DOHH2 (cell line): ENCODE results near the gene PPP2R5A.

Experiments used
- H3F3A ChIP-seq: fragments of 200-600 bp; sonication (generic), shearing (Covaris generic); 2 replicates; pipeline ENCODE4 v1.6.0; 2016; ENCODE audit warnings: antibody characterized with exemption, mild to moderate bottlenecking; ENCODE audit not compliant: control insufficient read depth, insufficient read depth
- H3K27ac ChIP-seq: fragments of 200-600 bp; sonication (generic); 2 replicates; pipeline ENCODE4 v1.5.1; 2014; ENCODE audit warnings: low read depth, mild to moderate bottlenecking, low read length, moderate library complexity
- H3K27me3 ChIP-seq: fragments of 200-600 bp; sonication (generic); 2 replicates; pipeline ENCODE4 v1.6.1; 2014; ENCODE audit warnings: mild to moderate bottlenecking, low read length, mixed read lengths; ENCODE audit not compliant: control insufficient read depth
- H3K36me3 ChIP-seq: fragments of 200-600 bp; sonication (generic); 2 replicates; pipeline ENCODE4 v1.6.1; 2014; ENCODE audit warnings: mild to moderate bottlenecking, low read length, moderate library complexity, mixed read lengths; ENCODE audit not compliant: control insufficient read depth
- H3K4me1 ChIP-seq: fragments of 200-600 bp; sonication (generic); 2 replicates; pipeline ENCODE4 v1.6.1; 2014; ENCODE audit warnings: mild to moderate bottlenecking, low read length, mixed read lengths; ENCODE audit not compliant: control insufficient read depth
- H3K4me2 ChIP-seq: fragments of 200-600 bp; sonication (generic); 2 replicates; pipeline ENCODE4 v1.6.0; 2014; ENCODE audit warnings: mild to moderate bottlenecking, low read length, moderate library complexity
- H3K4me3 ChIP-seq: fragments of 200-600 bp; sonication (generic); 2 replicates; pipeline ENCODE4 v1.5.1; 2014; ENCODE audit warnings: mild to moderate bottlenecking, low read length, mixed read lengths
- H3K79me2 ChIP-seq: fragments of 200-600 bp; sonication (generic); 2 replicates; pipeline ENCODE4 v1.6.1; 2014; ENCODE audit warnings: mild to moderate bottlenecking, low read length, mixed read lengths; ENCODE audit not compliant: control insufficient read depth
- H3K9me2 ChIP-seq: fragments of 200-600 bp; sonication (generic); replicated peaks from 2 replicates; pipeline ENCODE4 v1.6.1; 2014; ENCODE audit warnings: mild to moderate bottlenecking, low read length, mixed read lengths; ENCODE audit not compliant: control insufficient read depth
- H3K9me3 ChIP-seq: fragments of 200-600 bp; sonication (generic); 2 replicates; pipeline ENCODE4 v1.6.1; 2014; ENCODE audit warnings: antibody characterized with exemption, low read length, mixed read lengths; ENCODE audit not compliant: control insufficient read depth, insufficient read depth
- H4K20me1 ChIP-seq: fragments of 200-600 bp; sonication (generic); 2 replicates; pipeline ENCODE4 v1.6.0; 2014; ENCODE audit warnings: low read depth, mild to moderate bottlenecking, antibody characterized with exemption, low read length, moderate library complexity; ENCODE audit not compliant: control insufficient read depth, insufficient read depth
- EZH2phosphoT487 ChIP-seq: fragments of 200-600 bp; sonication (generic); IDR thresholded peaks from 2 replicates; pipeline ENCODE4 v1.6.1; 2017; ENCODE audit warnings: borderline replicate concordance, mild to moderate bottlenecking, antibody characterized with exemption, low read length, moderate library complexity, mixed read lengths
- TF ChIP-seq, protein P1 (sequence below): fragments of 200-600 bp; sonication (generic); IDR thresholded peaks from one replicate; pipeline ENCODE4 v1.5.1; 2014; ENCODE audit warnings: antibody characterized with exemption, mild to moderate bottlenecking, low read depth, low read length; ENCODE audit not compliant: poor library complexity, severe bottlenecking

Gene PPP2R5A

DNA sequence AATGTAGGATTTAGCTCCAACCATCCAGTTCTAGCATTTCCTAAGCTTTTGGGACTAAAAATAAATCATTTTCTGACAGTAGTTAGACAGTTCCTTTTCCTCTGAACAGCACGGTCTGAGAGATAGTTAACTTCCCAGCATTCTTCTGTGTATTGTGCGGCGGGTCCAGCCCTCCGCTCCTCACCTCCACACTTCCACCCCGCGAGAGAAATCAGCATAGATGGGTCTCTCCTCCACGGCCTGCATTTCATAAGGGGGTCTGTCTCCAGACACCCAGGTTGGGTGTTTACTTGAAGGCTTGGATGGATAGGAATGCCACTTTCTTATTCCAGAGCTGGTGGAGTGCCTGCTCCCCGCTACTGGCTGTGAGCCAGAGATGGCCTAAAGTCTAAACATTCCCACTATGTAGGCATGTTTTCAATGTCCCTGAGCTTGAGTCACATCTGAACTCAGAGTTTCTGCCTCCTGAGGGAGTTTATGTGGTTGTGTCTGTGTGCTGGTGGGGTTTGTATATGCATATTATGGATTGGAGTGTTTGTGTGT, 38.0 kb upstream of the PPP2R5A start:
- no peaks in the 10 kb centered on the region for H3K4me1 ChIP-seq
- H3K36me3 ChIP-seq, result no peaks in the 10 kb centered on the region
- no peaks in the 10 kb centered on the region for H4K20me1 ChIP-seq
- TF ChIP-seq EZH2phosphoT487, result no peak
- TF ChIP-seq, protein P1, sequence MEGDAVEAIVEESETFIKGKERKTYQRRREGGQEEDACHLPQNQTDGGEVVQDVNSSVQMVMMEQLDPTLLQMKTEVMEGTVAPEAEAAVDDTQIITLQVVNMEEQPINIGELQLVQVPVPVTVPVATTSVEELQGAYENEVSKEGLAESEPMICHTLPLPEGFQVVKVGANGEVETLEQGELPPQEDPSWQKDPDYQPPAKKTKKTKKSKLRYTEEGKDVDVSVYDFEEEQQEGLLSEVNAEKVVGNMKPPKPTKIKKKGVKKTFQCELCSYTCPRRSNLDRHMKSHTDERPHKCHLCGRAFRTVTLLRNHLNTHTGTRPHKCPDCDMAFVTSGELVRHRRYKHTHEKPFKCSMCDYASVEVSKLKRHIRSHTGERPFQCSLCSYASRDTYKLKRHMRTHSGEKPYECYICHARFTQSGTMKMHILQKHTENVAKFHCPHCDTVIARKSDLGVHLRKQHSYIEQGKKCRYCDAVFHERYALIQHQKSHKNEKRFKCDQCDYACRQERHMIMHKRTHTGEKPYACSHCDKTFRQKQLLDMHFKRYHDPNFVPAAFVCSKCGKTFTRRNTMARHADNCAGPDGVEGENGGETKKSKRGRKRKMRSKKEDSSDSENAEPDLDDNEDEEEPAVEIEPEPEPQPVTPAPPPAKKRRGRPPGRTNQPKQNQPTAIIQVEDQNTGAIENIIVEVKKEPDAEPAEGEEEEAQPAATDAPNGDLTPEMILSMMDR, result no peak
- no peak overlapping the region for H3K27ac ChIP-seq
- no peak overlapping the region for H3K4me3 ChIP-seq
- H3K79me2 ChIP-seq, result no peaks in the 10 kb centered on the region
- H3K9me2 ChIP-seq, result no peaks in the 10 kb centered on the region
- H3K9me3 ChIP-seq, result no peaks in the 10 kb centered on the region
- H3K27me3 ChIP-seq, result 0 out of 2 replicates have a peak, but pooled peaks cover 2% of the 10 kb centered on the region
- H3K4me2 ChIP-seq, result no peak overlapping the region
- H3F3A ChIP-seq, result no peaks in the 10 kb centered on the region

DNA sequence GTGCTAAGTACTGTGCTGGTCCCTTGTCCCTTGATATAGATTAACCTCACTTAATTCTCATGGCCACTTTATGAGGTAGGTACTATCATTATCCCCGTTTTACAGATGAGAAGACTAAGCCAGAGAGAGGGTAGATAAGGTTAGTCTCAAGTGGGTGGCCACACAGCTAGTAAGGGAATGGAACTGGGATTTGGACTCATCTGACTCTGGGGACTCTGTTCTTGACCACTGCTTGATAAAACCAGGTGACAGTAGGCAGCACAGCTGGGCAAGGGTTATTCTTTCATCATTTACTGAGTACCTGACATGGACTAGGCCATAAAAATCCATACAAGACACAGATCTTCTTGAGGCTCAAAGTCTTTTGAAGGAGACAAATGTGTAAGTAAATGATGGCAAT, 37.2 kb upstream of the PPP2R5A start:
- Histone ChIP-seq H3K4me3 (no peak overlapping the region), H3K4me2 (no peak overlapping the region), H3K79me2 (no peaks in the 10 kb centered on the region), H3K9me3 (no peaks in the 10 kb centered on the region), H3K27me3 (0 out of 2 replicates have a peak, but pooled peaks cover 3% of the 10 kb centered on the region), H3F3A (no peaks in the 10 kb centered on the region), H3K36me3 (no peaks in the 10 kb centered on the region), H3K27ac (no peak overlapping the region), H3K4me1 (no peaks in the 10 kb centered on the region), H3K9me2 (no peaks in the 10 kb centered on the region), H4K20me1 (no peaks in the 10 kb centered on the region)
- TF ChIP-seq, protein P1, result no peak
- no peak for TF ChIP-seq EZH2phosphoT487

DNA sequence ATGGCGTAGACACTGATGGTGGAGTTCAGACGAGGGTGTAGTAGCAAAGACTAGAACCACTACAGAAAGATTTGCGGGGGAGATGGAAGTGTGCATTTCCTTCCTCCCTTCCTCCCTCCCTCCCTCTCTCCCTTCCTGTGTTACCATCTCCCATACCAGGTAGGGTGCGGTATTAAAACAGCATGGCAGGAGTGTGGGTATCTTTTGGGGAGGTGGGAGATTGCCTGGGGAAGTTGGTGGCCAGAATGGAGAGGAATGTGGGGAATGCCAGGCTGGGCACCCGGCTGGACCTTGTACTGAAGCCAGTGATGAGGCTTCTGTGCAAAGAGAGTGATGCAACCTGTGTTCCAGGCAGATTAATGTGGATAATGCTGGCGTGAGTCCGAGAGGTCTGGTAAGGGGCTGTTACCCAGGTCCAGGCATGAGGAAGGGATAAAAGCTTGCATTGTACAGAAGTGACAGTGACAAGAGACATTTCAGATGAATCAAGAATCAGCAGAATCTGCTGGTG, 30.3 kb upstream of the PPP2R5A start:
- TF ChIP-seq EZH2phosphoT487, result no peak
- TF ChIP-seq, protein P1, result no peak
- Histone ChIP-seq H4K20me1 (no peaks in the 10 kb centered on the region), H3K9me3 (no peaks in the 10 kb centered on the region), H3K27me3 (0 out of 2 replicates have a peak, but pooled peaks cover 3% of the 10 kb centered on the region), H3K79me2 (no peaks in the 10 kb centered on the region), H3K27ac (no peak overlapping the region), H3K4me3 (no peak overlapping the region), H3K36me3 (no peaks in the 10 kb centered on the region), H3K9me2 (no peaks in the 10 kb centered on the region), H3K4me1 (peaks cover 18% of the 10 kb centered on the region), H3F3A (no peaks in the 10 kb centered on the region), H3K4me2 (no peak overlapping the region)
